HepG2 (cell line): ENCODE data around the gene ITGB1. TPM values are rescaled to one million over a fixed set of nuclear protein-coding genes. Genes with fewer than 3 reads are reported as not detected.

Experiments
- BHLHE40 ChIP-seq: IDR thresholded peaks from 2 replicates; pipeline ENCODE4 v1.6.1; 2011; ENCODE audit warnings: low read length, improper control_type of control experiment
- CEBPG ChIP-seq: IDR thresholded peaks from 2 replicates; pipeline ENCODE4 v1.6.1; 2016
- ETV5 ChIP-seq: IDR thresholded peaks from 2 replicates; pipeline ENCODE4 v1.6.1; 2018; ENCODE audit warnings: missing biosample characterization, missing genetic modification reagents, inconsistent platforms, borderline replicate concordance
- HDAC1 ChIP-seq: sonication (generic); formaldehyde crosslinking; IDR thresholded peaks from 2 replicates; pipeline ENCODE4 v1.5.1; 2020; ENCODE audit warnings: mild to moderate bottlenecking, missing genetic modification reagents
- JUN ChIP-seq: sonication (generic); formaldehyde crosslinking; IDR thresholded peaks from 2 replicates; pipeline ENCODE4 v1.4.0; 2020; ENCODE audit warnings: mild to moderate bottlenecking, missing genetic modification reagents
- KDM2A ChIP-seq: sonication (generic); formaldehyde crosslinking; IDR thresholded peaks from 2 replicates; pipeline ENCODE4 v1.4.0; 2020; ENCODE audit warnings: low read depth, missing genetic modification reagents, borderline replicate concordance
- MEF2D ChIP-seq: sonication (generic); formaldehyde crosslinking; IDR thresholded peaks from 2 replicates; pipeline ENCODE4 v1.5.1; 2020; ENCODE audit warnings: mild to moderate bottlenecking, missing genetic modification reagents
- RXRA ChIP-seq: sonication (generic); formaldehyde crosslinking; IDR thresholded peaks from 2 replicates; pipeline ENCODE4 v1.5.1; 2020; ENCODE audit warnings: missing genetic modification reagents
- ZFP36 ChIP-seq: fragments of 150-350 bp; IDR thresholded peaks from 2 replicates; pipeline ENCODE4 v1.6.1; 2018; ENCODE audit warnings: borderline replicate concordance, low read length, low read depth; ENCODE audit not compliant: partially characterized antibody
- ZFX ChIP-seq: sonication (generic); formaldehyde crosslinking; IDR thresholded peaks from 2 replicates; pipeline ENCODE4 v1.4.0; 2020; ENCODE audit warnings: mild to moderate bottlenecking, low read depth, missing genetic modification reagents, moderate library complexity
- ZNF12 ChIP-seq: sonication (generic); formaldehyde crosslinking; IDR thresholded peaks from 2 replicates; pipeline ENCODE4 v1.5.0; 2020; ENCODE audit warnings: missing genetic modification reagents
- ZNF124 ChIP-seq: sonication (generic); formaldehyde crosslinking; IDR thresholded peaks from 2 replicates; pipeline ENCODE4 v1.4.0; 2020; ENCODE audit warnings: missing genetic modification reagents
- ZNF382 ChIP-seq: sonication (generic); formaldehyde crosslinking; IDR thresholded peaks from 2 replicates; pipeline ENCODE4 v1.5.0; 2020; ENCODE audit warnings: missing genetic modification reagents, mild to moderate bottlenecking, borderline replicate concordance
- ZNF549 ChIP-seq: sonication (generic); formaldehyde crosslinking; IDR thresholded peaks from 2 replicates; pipeline ENCODE4 v1.5.0; 2020; ENCODE audit warnings: missing genetic modification reagents
- ZNF792 ChIP-seq: IDR thresholded peaks from 2 replicates; pipeline ENCODE4 v1.6.1; 2016
- polyA plus RNA-seq, 8 experiments: library from polyadenylated mRNA; depleted of rRNA in 3 of 8; stranded (reverse) in 7 of 8; unstranded in 1 of 8; fragments of >200 nt; fragmentation: Illumina TruSeq in 4 of 8; extraction: Trizol in 4 of 8; gene quantifications; 2 replicates each; pipeline versions ENCODE4 v1.2.1 to v1.2.3, GENCODE V29; 2011 to 2016; ENCODE audit warnings: low read depth in 4 of 8, missing spikeins in 1 of 8, mixed read lengths in 1 of 8; ENCODE audit not compliant: insufficient read depth in 1 of 8
- total RNA-seq, 5 experiments: library from RNA; depleted of rRNA; stranded (reverse); fragments of >200 nt; fragmentation: Illumina TruSeq; extraction: Trizol; gene quantifications; 2 replicates each; pipeline ENCODE4 v1.2.3, GENCODE V29; 2016; ENCODE audit warnings: low read depth in 1 of 5
- TF ChIP-seq, protein P1 (sequence below): IDR thresholded peaks from 2 replicates; pipeline ENCODE4 v1.6.1; 2018; ENCODE audit warnings: missing genetic modification reagents, mild to moderate bottlenecking, missing compliant biosample characterization
- TF ChIP-seq, protein P2 (sequence below): conservative IDR thresholded peaks from 2 replicates; pipeline ENCODE4 v1.6.1; 2018; ENCODE audit warnings: missing genetic modification reagents
- TF ChIP-seq, protein P3 (sequence below): sonication (generic); formaldehyde crosslinking; IDR thresholded peaks from 2 replicates; pipeline ENCODE4 v1.4.0; 2020; ENCODE audit warnings: missing genetic modification reagents, borderline replicate concordance
- TF ChIP-seq, protein P4 (sequence below): sonication (generic); formaldehyde crosslinking; IDR thresholded peaks from 2 replicates; pipeline ENCODE4 v1.5.0; 2020; ENCODE audit warnings: mild to moderate bottlenecking, low read depth, missing genetic modification reagents, borderline replicate concordance
- TF ChIP-seq, protein P5 (sequence below): sonication (generic); formaldehyde crosslinking; IDR thresholded peaks from 2 replicates; pipeline ENCODE4 v1.4.0; 2020; ENCODE audit warnings: missing genetic modification reagents

The ITGB1 gene
- total and polyA plus RNA-seq, 2 of the 13 experiments (the other 11 are each of a cell fraction or from before 2014, with no cell fraction given), result 190 to 204 TPM

DNA sequence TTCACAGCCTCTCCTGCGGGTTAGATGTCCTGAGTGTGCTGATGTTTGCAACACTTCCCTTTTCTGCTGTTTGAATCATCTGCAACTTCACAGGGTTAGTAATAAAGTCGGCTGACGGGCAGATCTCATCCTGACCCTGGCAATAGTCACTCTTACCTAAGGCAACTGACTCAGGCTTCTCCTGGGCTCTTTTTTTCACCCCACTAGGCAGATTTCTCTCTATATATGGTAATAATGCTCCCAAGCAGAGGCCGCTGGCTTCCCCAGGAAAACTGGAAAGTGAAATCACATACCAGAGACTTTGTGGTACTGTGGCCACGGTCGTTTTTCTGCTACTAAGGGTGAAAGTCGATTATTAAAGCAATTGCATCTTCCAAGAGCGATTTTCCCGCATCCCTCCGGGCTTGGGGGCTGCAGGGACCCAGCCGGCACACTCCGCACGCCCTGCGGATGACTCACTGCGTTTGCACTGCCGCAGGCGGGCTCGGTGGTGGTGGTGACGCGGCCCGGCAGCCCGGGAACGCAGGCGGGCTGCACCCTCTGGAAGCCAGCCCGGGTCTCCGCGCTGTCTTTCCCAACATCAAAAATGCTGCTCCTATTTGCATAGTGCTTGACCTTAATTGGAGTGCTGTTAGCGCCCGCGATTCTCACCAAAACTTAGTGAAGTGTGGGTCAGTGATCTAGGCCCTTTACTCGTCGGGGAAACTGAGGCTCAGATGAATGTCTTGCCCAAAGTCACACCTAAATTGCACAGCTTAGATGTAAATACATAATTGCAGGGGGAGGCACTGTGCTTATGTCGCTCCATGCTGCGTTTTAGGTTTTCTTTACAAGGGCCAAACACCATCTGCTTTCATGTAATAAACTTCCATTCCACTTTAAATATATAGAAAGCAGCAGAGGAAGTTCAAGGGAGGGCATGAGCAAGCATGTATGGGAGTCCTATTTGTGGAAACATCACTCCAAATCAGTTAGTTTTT is 47.6 kb upstream of the ITGB1 start (continued):
- TF ChIP-seq KDM2A (CRISPR knock-in tag), result peak; percentile 88
- TF ChIP-seq ETV5, result 0 out of 2 replicates have a peak, but pooled peaks have one; percentile 9
- peak; percentile 71; the same call in 1 of the 2 replicates for TF ChIP-seq RXRA (CRISPR knock-in tag)
- TF ChIP-seq MEF2D (CRISPR knock-in tag), result peak; percentile 28; the same call in 1 of the 2 replicates
- TF ChIP-seq HDAC1 (CRISPR knock-in tag), result peak; percentile 50
- TF ChIP-seq CEBPG (CRISPR knock-in tag), result peak; percentile 26; the same call in 1 of the 2 replicates
- TF ChIP-seq ZFP36, result no peak
- peak; percentile 43; the same call in 1 of the 2 replicates for TF ChIP-seq ZNF12 (CRISPR knock-in tag)
- no peak for TF ChIP-seq ZNF549 (CRISPR knock-in tag)
- TF ChIP-seq JUN (CRISPR knock-in tag), result peak; percentile 34; the same call in 1 of the 2 replicates
- peak; percentile 76 for TF ChIP-seq BHLHE40
- TF ChIP-seq, protein P1, sequence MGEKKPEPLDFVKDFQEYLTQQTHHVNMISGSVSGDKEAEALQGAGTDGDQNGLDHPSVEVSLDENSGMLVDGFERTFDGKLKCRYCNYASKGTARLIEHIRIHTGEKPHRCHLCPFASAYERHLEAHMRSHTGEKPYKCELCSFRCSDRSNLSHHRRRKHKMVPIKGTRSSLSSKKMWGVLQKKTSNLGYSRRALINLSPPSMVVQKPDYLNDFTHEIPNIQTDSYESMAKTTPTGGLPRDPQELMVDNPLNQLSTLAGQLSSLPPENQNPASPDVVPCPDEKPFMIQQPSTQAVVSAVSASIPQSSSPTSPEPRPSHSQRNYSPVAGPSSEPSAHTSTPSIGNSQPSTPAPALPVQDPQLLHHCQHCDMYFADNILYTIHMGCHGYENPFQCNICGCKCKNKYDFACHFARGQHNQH (CRISPR knock-in tag), result peak; percentile 49; the same call in 1 of the 2 replicates
- no peak for TF ChIP-seq ZNF382 (CRISPR knock-in tag)
- peak; percentile 48; the same call in 1 of the 2 replicates for TF ChIP-seq ZNF792 (CRISPR knock-in tag)
- TF ChIP-seq, protein P2, sequence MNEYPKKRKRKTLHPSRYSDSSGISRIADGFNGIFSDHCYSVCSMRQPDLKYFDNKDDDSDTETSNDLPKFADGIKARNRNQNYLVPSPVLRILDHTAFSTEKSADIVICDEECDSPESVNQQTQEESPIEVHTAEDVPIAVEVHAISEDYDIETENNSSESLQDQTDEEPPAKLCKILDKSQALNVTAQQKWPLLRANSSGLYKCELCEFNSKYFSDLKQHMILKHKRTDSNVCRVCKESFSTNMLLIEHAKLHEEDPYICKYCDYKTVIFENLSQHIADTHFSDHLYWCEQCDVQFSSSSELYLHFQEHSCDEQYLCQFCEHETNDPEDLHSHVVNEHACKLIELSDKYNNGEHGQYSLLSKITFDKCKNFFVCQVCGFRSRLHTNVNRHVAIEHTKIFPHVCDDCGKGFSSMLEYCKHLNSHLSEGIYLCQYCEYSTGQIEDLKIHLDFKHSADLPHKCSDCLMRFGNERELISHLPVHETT (CRISPR knock-in tag), result 0 out of 2 replicates have a peak, but pooled peaks have one; percentile 46
- TF ChIP-seq, protein P3, sequence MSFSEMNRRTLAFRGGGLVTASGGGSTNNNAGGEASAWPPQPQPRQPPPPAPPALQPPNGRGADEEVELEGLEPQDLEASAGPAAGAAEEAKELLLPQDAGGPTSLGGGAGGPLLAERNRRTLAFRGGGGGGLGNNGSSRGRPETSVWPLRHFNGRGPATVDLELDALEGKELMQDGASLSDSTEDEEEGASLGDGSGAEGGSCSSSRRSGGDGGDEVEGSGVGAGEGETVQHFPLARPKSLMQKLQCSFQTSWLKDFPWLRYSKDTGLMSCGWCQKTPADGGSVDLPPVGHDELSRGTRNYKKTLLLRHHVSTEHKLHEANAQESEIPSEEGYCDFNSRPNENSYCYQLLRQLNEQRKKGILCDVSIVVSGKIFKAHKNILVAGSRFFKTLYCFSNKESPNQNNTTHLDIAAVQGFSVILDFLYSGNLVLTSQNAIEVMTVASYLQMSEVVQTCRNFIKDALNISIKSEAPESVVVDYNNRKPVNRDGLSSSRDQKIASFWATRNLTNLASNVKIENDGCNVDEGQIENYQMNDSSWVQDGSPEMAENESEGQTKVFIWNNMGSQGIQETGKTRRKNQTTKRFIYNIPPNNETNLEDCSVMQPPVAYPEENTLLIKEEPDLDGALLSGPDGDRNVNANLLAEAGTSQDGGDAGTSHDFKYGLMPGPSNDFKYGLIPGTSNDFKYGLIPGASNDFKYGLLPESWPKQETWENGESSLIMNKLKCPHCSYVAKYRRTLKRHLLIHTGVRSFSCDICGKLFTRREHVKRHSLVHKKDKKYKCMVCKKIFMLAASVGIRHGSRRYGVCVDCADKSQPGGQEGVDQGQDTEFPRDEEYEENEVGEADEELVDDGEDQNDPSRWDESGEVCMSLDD (CRISPR knock-in tag), result no peak
- TF ChIP-seq, protein P4, sequence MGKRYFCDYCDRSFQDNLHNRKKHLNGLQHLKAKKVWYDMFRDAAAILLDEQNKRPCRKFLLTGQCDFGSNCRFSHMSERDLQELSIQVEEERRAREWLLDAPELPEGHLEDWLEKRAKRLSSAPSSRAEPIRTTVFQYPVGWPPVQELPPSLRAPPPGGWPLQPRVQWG (CRISPR knock-in tag), result no peak
- TF ChIP-seq, protein P5, sequence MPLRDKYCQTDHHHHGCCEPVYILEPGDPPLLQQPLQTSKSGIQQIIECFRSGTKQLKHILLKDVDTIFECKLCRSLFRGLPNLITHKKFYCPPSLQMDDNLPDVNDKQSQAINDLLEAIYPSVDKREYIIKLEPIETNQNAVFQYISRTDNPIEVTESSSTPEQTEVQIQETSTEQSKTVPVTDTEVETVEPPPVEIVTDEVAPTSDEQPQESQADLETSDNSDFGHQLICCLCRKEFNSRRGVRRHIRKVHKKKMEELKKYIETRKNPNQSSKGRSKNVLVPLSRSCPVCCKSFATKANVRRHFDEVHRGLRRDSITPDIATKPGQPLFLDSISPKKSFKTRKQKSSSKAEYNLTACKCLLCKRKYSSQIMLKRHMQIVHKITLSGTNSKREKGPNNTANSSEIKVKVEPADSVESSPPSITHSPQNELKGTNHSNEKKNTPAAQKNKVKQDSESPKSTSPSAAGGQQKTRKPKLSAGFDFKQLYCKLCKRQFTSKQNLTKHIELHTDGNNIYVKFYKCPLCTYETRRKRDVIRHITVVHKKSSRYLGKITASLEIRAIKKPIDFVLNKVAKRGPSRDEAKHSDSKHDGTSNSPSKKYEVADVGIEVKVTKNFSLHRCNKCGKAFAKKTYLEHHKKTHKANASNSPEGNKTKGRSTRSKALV, result peak; percentile 51; the same call in 1 of the 2 replicates
- 0 out of 2 replicates have a peak, but pooled peaks have one; percentile 24 for TF ChIP-seq ZNF124 (CRISPR knock-in tag)
- TF ChIP-seq ZFX, result peak; percentile 66
